Neural progenitor cell (in vitro differentiated cells): ENCODE data around the gene IKBKE.

Experiments used
- CTCF ChIP-seq: fragments of 200-600 bp; sonication (generic); IDR thresholded peaks from 2 replicates; pipeline ENCODE4 v1.5.1; 2017; ENCODE audit warnings: antibody characterized with exemption, mild to moderate bottlenecking
- EZH2 ChIP-seq: fragments of 200-600 bp; sonication (generic); IDR thresholded peaks from 2 replicates; pipeline ENCODE4 v1.6.1; 2017; ENCODE audit warnings: antibody characterized with exemption, mild to moderate bottlenecking, moderate library complexity
- EZH2phosphoT487 ChIP-seq: fragments of 200-600 bp; sonication (generic); IDR thresholded peaks from 2 replicates; pipeline ENCODE4 v1.6.1; 2017; ENCODE audit warnings: antibody characterized with exemption

- TF ChIP-seq CTCF (peak; percentile 86), EZH2phosphoT487 (no peak), EZH2 (no peak)
Measured at GRCh38 chr1:206461602-206462455, 8.4 kb upstream of the IKBKE start.
